Mesendoderm (in vitro differentiated cells): ENCODE data around the gene HDAC3.
A peak's percentile ranks its signal among the peaks of the same experiment; 100 is the strongest.

Source experiments
- DNase-seq: peaks from one replicate; pipeline ENCODE4 v3.0.0; 2013
- H2AK5ac ChIP-seq: 2 replicates; pipeline ENCODE4 v1.6.1; 2013; ENCODE audit warnings: low read length, inconsistent platforms
- H2BK120ac ChIP-seq: 2 replicates; pipeline ENCODE4 v1.6.1; 2013; ENCODE audit warnings: low read depth, mild to moderate bottlenecking, low read length, moderate library complexity, mixed read lengths
- H2BK15ac ChIP-seq: replicated peaks from 2 replicates; pipeline ENCODE4 v1.6.1; 2013; ENCODE audit warnings: low read depth, mild to moderate bottlenecking, moderate library complexity
- H2BK5ac ChIP-seq: 2 replicates; pipeline ENCODE4 v1.6.1; 2013; ENCODE audit warnings: low read length, inconsistent platforms
- H3K18ac ChIP-seq: 2 replicates; pipeline ENCODE4 v1.6.1; 2013; ENCODE audit warnings: mild to moderate bottlenecking, low read length, mixed read lengths
- H3K23ac ChIP-seq: one replicate; pipeline ENCODE4 v1.6.1; 2013; ENCODE audit warnings: low read length
- H3K27ac ChIP-seq: 2 replicates; pipeline ENCODE4 v1.5.1; 2013; ENCODE audit warnings: low read depth, mild to moderate bottlenecking, inconsistent platforms, low read length, moderate library complexity
- H3K27me3 ChIP-seq: 2 replicates; pipeline ENCODE4 v1.6.1; 2013; ENCODE audit warnings: low read length, control low read depth, mild to moderate bottlenecking, inconsistent platforms; ENCODE audit not compliant: insufficient read depth, poor library complexity
- H3K36me3 ChIP-seq: 2 replicates; pipeline ENCODE4 v1.6.1; 2013; ENCODE audit warnings: low read length, inconsistent platforms; ENCODE audit not compliant: control insufficient read depth, insufficient read depth
- H3K4ac ChIP-seq: one replicate; pipeline ENCODE4 v1.6.1; 2013; ENCODE audit warnings: low read depth, mild to moderate bottlenecking, low read length, moderate library complexity
- H3K4me1 ChIP-seq: 2 replicates; pipeline ENCODE4 v1.6.1; 2013; ENCODE audit warnings: low read depth, low read length, inconsistent platforms; ENCODE audit not compliant: control insufficient read depth
- H3K4me2 ChIP-seq: 2 replicates; pipeline ENCODE4 v1.6.1; 2013; ENCODE audit warnings: low read length
- H3K4me3 ChIP-seq: 2 replicates; pipeline ENCODE4 v1.5.1; 2013; ENCODE audit warnings: mild to moderate bottlenecking, low read length
- H3K56ac ChIP-seq: one replicate; pipeline ENCODE4 v1.6.1; 2013; ENCODE audit warnings: low read length
- H3K79me1 ChIP-seq: 2 replicates; pipeline ENCODE4 v1.6.1; 2013; ENCODE audit warnings: low read length, inconsistent platforms
- H3K79me2 ChIP-seq: 2 replicates; pipeline ENCODE4 v1.6.1; 2013; ENCODE audit warnings: mild to moderate bottlenecking, low read length; ENCODE audit not compliant: control insufficient read depth, insufficient read depth
- H3K9ac ChIP-seq: 2 replicates; pipeline ENCODE4 v1.6.1; 2013; ENCODE audit warnings: low read length, inconsistent platforms
- H4K5ac ChIP-seq: one replicate; pipeline ENCODE4 v1.6.1; 2013; ENCODE audit warnings: low read length
- H4K8ac ChIP-seq: one replicate; pipeline ENCODE4 v1.6.1; 2013; ENCODE audit warnings: low read depth, mild to moderate bottlenecking, control low read depth, low read length, moderate library complexity
- WGBS: extraction: QIAGEN DNeasy Blood & Tissue Kit; methylation state at CpG from one replicate; pipeline ENCODE4 v1.1.7; 2013; ENCODE audit warnings: low lambda C conversion rate, missing lambda C conversion rate; ENCODE audit not compliant: insufficient coverage; ENCODE audit errors: extremely low coverage; 5-methylcytosine and 5-hydroxymethylcytosine counted together

HDAC3 gene

DNA sequence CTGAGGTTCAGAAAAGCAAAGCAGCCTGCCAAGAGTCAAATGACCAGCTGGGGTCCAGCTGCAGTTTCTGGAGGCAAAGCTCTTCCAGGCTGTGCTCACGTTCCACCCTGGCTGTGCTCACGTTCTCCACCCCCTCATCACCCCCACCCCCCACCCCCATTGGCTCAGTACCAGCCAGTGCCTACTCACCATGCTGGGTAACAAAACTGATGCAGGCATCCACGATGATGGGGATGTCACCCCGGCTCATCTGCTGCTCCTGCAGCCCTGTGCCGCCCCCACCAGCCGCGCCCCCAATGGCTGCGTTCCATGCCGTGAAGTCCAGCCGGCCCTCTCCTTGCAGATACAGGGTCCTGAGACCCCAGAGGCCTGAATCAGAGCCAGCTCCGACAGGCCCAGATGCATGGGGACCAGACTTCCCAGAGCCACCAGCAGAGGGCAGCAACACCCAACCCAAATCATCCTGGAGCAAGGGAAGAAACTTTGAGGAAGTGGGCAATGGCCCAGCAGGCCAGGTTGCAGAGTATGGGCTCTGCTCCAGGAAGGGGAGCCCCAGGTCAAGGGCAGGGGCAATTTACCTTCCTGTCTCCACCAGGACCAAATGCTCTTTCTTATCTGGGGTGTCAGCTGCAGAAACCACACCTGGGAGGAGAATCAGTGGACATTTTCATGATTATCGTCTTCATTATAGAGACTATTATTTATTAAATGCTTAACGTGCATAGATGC, 28.2 kb upstream of the HDAC3 start:
- Histone ChIP-seq H3K9ac (no peak overlapping the region), H3K4me1 (no peaks in the 10 kb centered on the region), H3K36me3 (peaks cover 5% of the 10 kb centered on the region), H3K4ac (no peak overlapping the region), H3K18ac (no peak overlapping the region), H4K8ac (no peak overlapping the region), H2AK5ac (no peak overlapping the region), H3K27me3 (no peaks in the 10 kb centered on the region), H3K79me1 (no peaks in the 10 kb centered on the region), H3K23ac (no peak overlapping the region), H2BK120ac (no peak overlapping the region), H3K4me3 (no peak overlapping the region), H4K5ac (no peak overlapping the region), H3K79me2 (no peaks in the 10 kb centered on the region), H3K4me2 (no peak overlapping the region), H3K27ac (no peak overlapping the region), H3K56ac (no peak overlapping the region), H2BK15ac (no peak overlapping the region), H2BK5ac (no peak overlapping the region)
- peak; percentile 84 for DNase-seq
- WGBS = no CpG with 5 or more reads among the region's 13 CpGs

DNA sequence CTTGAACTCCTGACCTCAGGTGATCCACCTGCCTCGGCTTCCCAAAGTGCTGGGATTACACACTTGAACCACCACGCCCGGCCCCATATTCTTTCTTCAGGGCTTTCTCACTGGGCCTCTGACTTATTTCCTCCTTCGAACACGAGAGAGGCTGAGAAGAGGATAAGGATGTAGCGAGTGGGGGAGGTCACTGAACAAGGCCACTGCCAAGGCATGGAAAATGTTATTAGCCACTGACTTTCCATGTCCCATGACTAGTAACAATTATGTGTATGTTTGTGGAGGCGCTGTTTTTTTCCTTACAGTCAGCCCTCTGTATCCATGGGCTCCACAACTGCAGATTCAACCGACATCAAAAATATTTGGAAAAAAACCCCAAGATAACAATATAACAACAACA, 26.9 kb upstream of the HDAC3 start:
- H3K27ac ChIP-seq = no peak overlapping the region
- no peak overlapping the region for H3K4ac ChIP-seq
- no peak overlapping the region for H3K56ac ChIP-seq
- H3K27me3 ChIP-seq = no peaks in the 10 kb centered on the region
- no peak overlapping the region for H3K4me3 ChIP-seq
- H4K5ac ChIP-seq = no peak overlapping the region
- DNase-seq = no peak
- no peak overlapping the region for H3K23ac ChIP-seq
- no peak overlapping the region for H3K9ac ChIP-seq
- H3K36me3 ChIP-seq = peaks cover 5% of the 10 kb centered on the region
- H3K4me2 ChIP-seq = no peak overlapping the region
- no peaks in the 10 kb centered on the region for H3K4me1 ChIP-seq
- no peak overlapping the region for H2BK5ac ChIP-seq
- no peak overlapping the region for H2BK15ac ChIP-seq
- no CpG with 5 or more reads among the region's 8 CpGs for WGBS
- H3K18ac ChIP-seq = no peak overlapping the region
- no peak overlapping the region for H2BK120ac ChIP-seq
- no peak overlapping the region for H2AK5ac ChIP-seq
- no peaks in the 10 kb centered on the region for H3K79me1 ChIP-seq
- no peak overlapping the region for H4K8ac ChIP-seq
- H3K79me2 ChIP-seq = no peaks in the 10 kb centered on the region

DNA sequence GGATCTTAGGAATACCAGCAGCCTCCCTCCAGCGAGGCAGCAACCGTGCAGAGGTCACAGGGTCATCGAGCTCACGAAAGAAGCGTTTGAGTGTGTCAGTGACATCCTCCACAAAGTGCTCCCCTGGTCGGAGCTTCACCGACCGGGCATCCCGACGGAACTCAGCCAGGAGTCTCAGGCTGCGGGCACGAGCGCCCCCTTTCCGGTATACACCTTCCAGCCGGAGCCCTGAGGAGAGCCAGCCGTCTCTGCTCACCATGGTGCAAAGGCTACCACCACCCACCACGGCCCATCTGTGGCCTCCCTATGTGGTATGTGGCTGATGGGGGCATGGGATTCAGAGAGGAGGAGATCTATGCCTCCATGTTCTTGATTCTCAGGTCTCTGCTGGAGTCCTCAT, 25.4 kb upstream of the HDAC3 start:
- no peak overlapping the region for H3K18ac ChIP-seq
- no peak overlapping the region for H3K23ac ChIP-seq
- DNase-seq = no peak
- no peak overlapping the region for H3K27ac ChIP-seq
- no peak overlapping the region for H3K4me2 ChIP-seq
- peaks cover 5% of the 10 kb centered on the region for H3K36me3 ChIP-seq
- H2AK5ac ChIP-seq = no peak overlapping the region
- H2BK15ac ChIP-seq = no peak overlapping the region
- no peaks in the 10 kb centered on the region for H3K27me3 ChIP-seq
- no peak overlapping the region for H4K5ac ChIP-seq
- no peak overlapping the region for H3K56ac ChIP-seq
- H2BK120ac ChIP-seq = no peak overlapping the region
- H2BK5ac ChIP-seq = no peak overlapping the region
- H3K4ac ChIP-seq = no peak overlapping the region
- H3K9ac ChIP-seq = no peak overlapping the region
- no peak overlapping the region for H3K4me3 ChIP-seq
- H3K4me1 ChIP-seq = no peaks in the 10 kb centered on the region
- WGBS = no CpG with 5 or more reads among the region's 17 CpGs
- no peak overlapping the region for H4K8ac ChIP-seq
- no peaks in the 10 kb centered on the region for H3K79me1 ChIP-seq
- no peaks in the 10 kb centered on the region for H3K79me2 ChIP-seq

DNA sequence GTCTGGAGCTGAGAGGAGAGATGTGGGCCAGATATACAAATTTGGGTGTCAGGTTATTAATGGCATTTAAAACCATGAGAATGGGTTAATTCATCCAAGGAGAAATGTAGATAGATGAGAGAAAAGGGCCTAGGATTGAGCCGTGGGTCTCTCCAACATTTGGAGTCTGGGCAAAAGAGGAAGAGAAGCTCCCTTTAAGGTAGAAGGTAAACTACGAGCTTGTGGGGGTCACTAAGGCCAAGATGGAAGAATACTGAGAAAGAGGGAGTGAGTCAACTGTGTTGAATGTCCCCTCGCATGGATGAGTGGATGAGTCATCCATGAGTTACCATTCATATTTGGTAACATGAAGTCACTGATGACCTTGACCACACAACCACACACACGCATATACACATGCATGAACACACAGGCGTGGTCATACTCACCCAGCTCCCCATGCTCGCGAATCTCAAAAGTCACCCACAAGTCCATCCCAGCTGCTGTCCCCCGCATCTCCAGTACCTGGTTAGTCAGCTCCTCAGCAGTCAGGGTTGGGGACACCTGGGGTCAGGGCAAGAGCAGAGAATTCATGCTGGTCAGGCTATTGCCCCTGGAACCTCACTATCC, 21.4 kb upstream of the HDAC3 start:
- H3K56ac ChIP-seq = no peak overlapping the region
- no peaks in the 10 kb centered on the region for H3K4me1 ChIP-seq
- no peak for DNase-seq
- no peak overlapping the region for H3K23ac ChIP-seq
- H3K9ac ChIP-seq = no peak overlapping the region
- H2AK5ac ChIP-seq = no peak overlapping the region
- H4K5ac ChIP-seq = no peak overlapping the region
- no peak overlapping the region for H3K4me3 ChIP-seq
- no peak overlapping the region for H2BK5ac ChIP-seq
- no peak overlapping the region for H2BK120ac ChIP-seq
- no CpG with 5 or more reads among the region's 8 CpGs for WGBS
- no peak overlapping the region for H3K27ac ChIP-seq
- no peaks in the 10 kb centered on the region for H3K27me3 ChIP-seq
- no peak overlapping the region for H4K8ac ChIP-seq
- no peak overlapping the region for H3K18ac ChIP-seq
- no peaks in the 10 kb centered on the region for H3K79me1 ChIP-seq
- no peak overlapping the region for H3K4me2 ChIP-seq
- H3K4ac ChIP-seq = no peak overlapping the region
- H3K36me3 ChIP-seq = peaks cover 5% of the 10 kb centered on the region
- H3K79me2 ChIP-seq = no peaks in the 10 kb centered on the region
- no peak overlapping the region for H2BK15ac ChIP-seq

DNA sequence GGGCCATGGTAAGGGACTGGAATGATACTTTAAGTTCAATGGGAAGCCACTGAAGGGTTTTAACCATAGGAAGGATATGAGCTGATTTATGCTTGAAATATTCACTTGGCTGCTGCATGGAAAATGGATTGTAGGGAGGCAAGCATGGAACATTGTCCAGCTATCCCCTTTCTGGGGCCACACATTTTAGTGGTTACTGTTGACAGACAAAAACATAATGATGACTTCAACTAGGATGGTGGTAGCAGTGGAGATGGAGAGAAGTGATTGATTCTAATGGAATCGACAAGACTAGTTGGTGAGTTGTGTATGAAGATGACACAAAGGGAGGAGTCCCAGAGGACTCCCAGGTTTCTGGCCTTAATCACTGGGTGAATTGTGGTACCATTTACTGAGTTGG, 20.8 kb upstream of the HDAC3 start:
- no peak overlapping the region for H3K9ac ChIP-seq
- no peaks in the 10 kb centered on the region for H3K79me2 ChIP-seq
- H2AK5ac ChIP-seq = no peak overlapping the region
- H3K56ac ChIP-seq = no peak overlapping the region
- H3K27me3 ChIP-seq = no peaks in the 10 kb centered on the region
- no peak overlapping the region for H4K5ac ChIP-seq
- H4K8ac ChIP-seq = no peak overlapping the region
- H2BK5ac ChIP-seq = no peak overlapping the region
- no peak overlapping the region for H2BK120ac ChIP-seq
- no CpG with 5 or more reads among the region's 1 CpG for WGBS
- H3K4me3 ChIP-seq = no peak overlapping the region
- H3K4ac ChIP-seq = no peak overlapping the region
- H3K4me2 ChIP-seq = no peak overlapping the region
- no peak overlapping the region for H3K23ac ChIP-seq
- H3K4me1 ChIP-seq = no peaks in the 10 kb centered on the region
- H3K36me3 ChIP-seq = peaks cover 5% of the 10 kb centered on the region
- H3K27ac ChIP-seq = no peak overlapping the region
- no peaks in the 10 kb centered on the region for H3K79me1 ChIP-seq
- no peak for DNase-seq
- H3K18ac ChIP-seq = no peak overlapping the region
- H2BK15ac ChIP-seq = no peak overlapping the region

DNA sequence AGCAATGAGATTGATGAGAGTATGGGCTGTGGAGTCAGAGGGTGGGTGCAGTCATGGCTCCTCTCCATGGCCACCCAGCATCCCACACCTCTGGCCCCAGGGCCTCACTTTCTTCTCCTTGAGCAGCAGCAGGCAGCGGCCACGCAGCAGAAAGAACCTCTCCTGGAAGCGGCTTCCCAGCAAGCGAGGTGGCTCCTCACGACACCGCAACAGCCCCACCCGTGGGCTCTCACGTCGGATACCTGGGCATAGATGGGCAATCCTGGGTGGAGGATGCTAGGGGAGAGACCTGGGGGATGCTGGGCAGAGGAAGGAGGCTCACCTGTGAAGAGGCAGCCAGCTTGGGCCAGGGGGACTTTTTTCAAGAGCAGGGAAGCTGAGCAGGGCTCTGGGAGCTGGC, 19.7 kb upstream of the HDAC3 start:
- Histone ChIP-seq H3K4ac (no peak overlapping the region), H2BK120ac (no peak overlapping the region), H4K8ac (no peak overlapping the region), H4K5ac (no peak overlapping the region), H3K27ac (no peak overlapping the region), H2BK5ac (no peak overlapping the region), H3K4me2 (no peak overlapping the region), H3K18ac (no peak overlapping the region), H3K27me3 (no peaks in the 10 kb centered on the region), H3K56ac (no peak overlapping the region), H2AK5ac (no peak overlapping the region), H3K79me1 (no peaks in the 10 kb centered on the region), H2BK15ac (no peak overlapping the region), H3K23ac (no peak overlapping the region), H3K9ac (no peak overlapping the region), H3K79me2 (no peaks in the 10 kb centered on the region), H3K4me1 (peaks cover 2% of the 10 kb centered on the region), H3K4me3 (no peak overlapping the region), H3K36me3 (peaks cover 5% of the 10 kb centered on the region)
- DNase-seq = no peak
- WGBS = no CpG with 5 or more reads among the region's 9 CpGs
